DND-41 (cell line): Measurements from ENCODE around the gene MET.

Experiments
- EZH2 ChIP-seq: IDR thresholded peaks from 3 replicates; pipeline ENCODE4 v1.6.1; 2012; ENCODE audit warnings: borderline replicate concordance, low read depth, mild to moderate bottlenecking, moderate library complexity, low read length, inconsistent platforms; ENCODE audit not compliant: severe bottlenecking
- TF ChIP-seq, protein P1 (sequence below): IDR thresholded peaks from 2 replicates; pipeline ENCODE4 v1.5.1; 2012; ENCODE audit warnings: borderline replicate concordance, low read length, moderate library complexity, mild to moderate bottlenecking; ENCODE audit not compliant: poor library complexity, severe bottlenecking; ENCODE audit errors: extremely low read depth

DNA sequence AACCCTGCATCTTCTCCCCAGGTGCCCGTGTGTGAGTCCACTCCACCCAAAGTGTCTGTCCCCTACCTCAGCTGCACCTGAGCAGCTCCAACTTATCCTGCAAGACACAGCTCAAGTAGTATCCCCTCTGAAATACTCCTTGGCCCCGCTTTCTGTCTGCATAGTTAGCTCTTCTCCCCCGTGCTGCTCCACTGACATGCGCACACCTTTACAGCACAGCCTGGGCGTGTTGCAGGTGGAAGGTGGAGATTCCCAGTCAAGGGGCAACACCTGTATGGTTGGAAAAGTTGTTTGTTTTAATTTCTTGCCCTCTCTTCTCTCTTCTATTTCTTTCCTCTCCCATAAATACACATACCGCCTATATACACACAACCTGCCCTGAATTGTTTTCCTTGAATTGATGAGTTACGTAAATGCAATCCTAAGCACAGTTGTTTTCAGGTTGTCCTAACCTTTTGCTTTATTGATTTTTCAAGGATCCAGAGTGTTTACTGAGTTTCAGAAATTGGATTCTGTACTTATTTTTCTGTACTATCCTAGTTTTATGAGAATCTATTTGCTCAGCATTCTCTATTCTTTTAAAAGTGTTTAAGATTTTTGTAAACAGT is 14.9 kb downstream of the MET start:
- TF ChIP-seq, protein P1, sequence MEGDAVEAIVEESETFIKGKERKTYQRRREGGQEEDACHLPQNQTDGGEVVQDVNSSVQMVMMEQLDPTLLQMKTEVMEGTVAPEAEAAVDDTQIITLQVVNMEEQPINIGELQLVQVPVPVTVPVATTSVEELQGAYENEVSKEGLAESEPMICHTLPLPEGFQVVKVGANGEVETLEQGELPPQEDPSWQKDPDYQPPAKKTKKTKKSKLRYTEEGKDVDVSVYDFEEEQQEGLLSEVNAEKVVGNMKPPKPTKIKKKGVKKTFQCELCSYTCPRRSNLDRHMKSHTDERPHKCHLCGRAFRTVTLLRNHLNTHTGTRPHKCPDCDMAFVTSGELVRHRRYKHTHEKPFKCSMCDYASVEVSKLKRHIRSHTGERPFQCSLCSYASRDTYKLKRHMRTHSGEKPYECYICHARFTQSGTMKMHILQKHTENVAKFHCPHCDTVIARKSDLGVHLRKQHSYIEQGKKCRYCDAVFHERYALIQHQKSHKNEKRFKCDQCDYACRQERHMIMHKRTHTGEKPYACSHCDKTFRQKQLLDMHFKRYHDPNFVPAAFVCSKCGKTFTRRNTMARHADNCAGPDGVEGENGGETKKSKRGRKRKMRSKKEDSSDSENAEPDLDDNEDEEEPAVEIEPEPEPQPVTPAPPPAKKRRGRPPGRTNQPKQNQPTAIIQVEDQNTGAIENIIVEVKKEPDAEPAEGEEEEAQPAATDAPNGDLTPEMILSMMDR, result no peak
- no peak for TF ChIP-seq EZH2
